ENCODE data around the gene C5orf15. TPM values are rescaled to one million over a fixed set of nuclear protein-coding genes. Genes with fewer than 3 reads are reported as not detected.
"Not testable (repeated sequence)": the region's sequence is repeated elsewhere in the genome, so short reads cannot be mapped to it uniquely, and the experiment has no call there.

The C5orf15 gene
- total RNA-seq, 1 donor from 2014 or later, result 26.4 TPM

GRCh38 chr5:133962131-133962530 lies 6.3 kb downstream of the C5orf15 start:
- no peak for DNase-seq

DNA sequence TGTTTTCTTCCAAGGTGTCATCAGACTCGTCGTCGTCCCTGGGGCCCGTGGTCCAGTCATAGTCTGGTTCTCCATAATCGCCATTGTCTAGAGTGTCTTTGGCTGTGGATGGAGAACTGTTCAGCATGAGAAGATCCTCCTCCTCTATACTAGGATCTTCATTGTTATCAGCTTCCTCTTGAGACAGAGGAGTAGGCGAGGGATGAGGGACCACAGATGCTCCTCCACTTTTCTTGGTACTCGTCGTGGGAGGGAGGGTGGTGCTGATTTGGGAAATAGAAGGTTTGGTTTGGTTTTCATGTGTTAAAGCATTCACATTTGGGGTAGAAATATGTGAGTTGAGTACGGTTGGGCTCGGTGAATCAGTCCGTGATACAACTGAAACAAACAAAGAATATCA lies 8.8 kb downstream of the C5orf15 start:
- no peak for DNase-seq

DNA sequence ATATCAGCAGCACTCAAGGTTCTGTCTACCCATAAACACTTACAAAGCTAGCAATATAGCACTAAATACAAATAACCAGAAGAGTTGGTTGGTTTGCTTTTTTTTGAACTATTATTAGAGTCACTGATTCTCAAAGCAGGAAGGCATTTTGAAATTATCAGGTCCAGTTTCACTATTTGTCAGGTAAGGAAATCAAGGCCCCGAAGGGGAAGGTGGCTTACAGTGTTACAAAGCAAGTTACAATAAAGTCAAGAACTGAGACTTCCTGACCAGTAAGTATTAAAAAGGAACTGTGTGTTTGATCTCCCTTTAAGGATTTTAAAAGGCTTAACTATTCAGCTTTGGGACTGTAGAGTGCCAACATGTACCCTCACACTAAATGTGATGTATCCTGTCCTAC lies 10.8 kb downstream of the C5orf15 start:
- DNase-seq, result no peak

DNA sequence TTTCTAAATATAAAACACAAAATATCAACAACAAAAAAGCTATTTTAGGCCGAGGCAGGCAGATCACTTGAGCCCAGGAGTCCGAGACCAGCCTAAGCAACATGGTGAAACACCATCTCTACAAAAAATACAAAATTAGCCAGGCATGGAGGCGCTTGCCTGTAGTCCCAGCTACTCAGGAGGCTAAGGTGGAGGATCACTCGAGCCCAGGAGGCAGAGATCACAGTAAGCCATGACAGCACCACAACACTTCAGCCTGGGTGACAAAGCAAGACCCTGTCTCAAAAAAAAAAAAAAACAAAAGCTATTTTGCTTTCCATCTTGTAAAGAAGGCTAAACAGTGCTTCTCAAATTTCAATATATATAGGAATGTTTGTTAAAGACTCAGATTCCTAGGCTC lies 11.3 kb downstream of the C5orf15 start:
- no peak for DNase-seq

DNA sequence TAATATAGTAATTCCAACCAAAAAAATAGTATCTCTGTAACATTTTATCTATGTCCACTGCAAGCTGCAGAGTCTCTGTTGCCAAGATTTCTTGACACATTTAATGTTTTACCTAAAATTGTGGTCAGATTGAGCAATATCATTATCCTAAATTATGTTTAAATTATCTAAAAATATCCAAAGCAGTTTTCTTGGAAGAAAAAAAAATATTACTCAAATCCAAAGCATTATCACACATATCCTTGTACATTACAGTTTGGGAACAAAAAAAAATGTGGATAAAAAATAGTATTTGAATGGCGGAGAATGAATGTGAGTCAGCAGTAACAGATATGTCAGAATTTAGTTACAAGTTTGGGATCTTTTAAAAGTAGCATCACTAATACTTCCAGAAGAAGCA lies 12.2 kb downstream of the C5orf15 start:
- DNase-seq, result not testable (repeated sequence)

DNA sequence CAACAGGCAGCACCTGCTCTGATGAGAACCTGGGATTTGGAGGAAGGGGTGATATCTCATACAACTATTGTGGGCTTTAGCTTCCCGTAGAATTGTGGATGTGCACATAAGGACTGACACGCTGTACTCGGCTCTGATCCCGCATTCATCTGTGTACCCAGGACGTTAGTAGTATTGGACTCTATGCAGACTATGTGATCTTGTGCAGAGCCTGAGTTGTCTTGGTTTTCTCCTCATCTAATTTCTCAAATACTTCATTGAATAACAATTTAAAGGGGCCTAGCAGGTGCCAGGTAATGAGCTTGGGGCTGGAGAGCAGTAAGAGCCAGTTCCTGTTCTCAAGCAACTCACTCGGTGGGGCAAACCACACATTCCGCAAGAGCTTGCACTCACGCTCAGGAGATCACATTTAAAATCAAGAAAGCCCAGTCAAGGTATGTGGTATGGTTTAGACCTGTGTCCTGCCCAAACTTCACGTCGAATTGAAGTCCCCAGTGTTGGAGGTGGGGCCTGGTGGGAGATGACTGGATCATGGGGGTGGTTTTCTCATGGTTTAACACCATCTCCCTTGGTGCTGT lies 14.8 kb downstream of the C5orf15 start:
- no peak for DNase-seq

DNA sequence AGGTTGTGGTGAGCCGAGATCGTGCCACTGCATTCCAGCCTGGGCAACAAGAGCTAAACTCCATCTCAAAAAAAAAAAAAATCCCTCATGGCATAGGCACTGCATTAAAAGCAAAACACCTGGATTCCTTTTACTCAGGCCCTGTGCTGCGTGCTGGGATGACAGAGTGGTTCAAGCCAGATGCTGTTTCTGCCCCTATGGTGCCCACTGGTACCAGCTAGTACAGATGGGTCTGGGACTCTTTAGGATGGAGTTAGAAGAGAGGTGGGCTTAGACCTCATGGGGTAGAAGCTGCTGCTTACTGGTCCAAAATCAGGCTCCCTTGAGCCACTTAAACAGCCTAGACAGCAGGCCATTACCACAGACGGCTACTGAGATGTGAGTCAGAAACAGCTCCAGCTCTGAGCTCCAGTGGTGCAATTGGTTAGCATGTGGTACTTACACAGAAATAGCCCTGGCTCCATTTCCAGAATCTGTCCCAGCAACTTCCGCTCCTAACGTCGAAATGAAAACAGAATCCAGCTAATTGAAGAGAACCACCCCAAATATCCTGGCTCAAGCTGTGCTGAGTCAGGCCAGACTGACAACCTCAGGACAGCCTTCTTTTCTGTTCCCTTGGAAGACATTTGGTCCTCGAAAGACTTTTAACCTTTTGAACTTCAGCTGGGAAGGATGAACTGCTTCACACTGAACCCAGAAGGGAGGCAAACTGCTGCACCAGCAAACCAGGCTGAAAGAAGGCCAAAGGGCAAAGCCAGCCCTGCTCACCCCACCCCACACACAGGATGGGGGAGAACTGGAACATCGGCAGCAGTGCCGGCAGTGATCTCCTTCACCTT lies 15.5 kb downstream of the C5orf15 start:
- peak; percentile 77 for DNase-seq

DNA sequence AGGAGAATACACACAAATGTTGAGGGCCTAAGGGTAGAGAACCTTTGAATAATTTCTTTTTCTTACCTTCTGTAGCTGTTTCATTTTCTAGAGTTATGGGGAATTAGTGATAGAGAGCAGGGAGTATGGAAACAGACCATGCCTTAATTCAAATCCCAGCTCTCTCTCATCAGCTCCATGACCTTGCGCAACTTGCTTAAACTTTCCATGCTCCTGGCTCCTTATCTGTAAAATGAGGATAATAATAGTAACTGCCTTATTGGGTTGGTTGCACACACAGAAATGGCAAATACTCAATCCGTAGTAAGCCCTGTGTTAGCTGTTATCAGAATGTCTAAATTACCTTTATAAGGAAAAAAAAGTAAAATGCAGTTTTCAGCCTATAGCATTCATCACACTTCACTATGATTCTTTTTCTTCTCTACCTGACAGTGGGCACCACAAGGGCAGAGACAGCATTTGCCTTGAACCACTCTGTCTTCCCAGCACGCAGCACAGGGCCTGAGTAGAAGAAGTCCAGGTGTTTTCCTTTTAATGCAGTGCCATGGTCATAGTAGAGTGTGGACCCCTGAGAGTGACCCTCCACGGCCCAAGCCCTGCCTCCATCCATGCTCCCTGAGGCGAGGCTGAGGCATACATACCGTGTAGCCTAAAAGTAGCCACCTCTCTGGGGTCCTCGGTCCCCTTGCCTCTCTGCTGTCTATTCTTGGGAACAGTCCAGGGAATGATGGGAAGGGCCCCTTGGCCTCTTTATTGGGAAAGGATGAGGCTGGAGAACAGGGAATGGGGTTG lies 17.4 kb downstream of the C5orf15 start:
- no peak for DNase-seq

GRCh38 chr5:133948721-133949120 lies 19.7 kb downstream of the C5orf15 start:
- DNase-seq, result no peak

DNA sequence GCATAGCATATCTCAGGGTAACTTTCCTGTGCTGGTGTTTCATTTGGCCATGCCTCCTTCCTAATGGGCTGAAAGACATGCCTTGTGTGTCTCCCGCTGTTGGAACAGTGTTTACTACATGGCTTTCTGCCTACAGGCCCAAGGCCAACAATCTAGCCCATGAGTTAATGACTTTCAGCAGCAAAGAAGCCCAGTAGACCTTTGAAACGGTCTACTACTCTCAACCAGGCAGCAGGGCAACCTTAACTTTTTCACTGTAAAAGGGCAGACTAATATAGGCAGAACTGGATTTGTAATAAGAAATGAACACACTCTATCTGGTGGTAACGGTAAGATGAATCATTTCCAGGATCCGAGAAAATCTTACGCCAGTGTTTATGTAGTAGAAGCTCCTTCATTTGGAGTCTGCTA lies 21.0 kb downstream of the C5orf15 start:
- no peak for DNase-seq

DNA sequence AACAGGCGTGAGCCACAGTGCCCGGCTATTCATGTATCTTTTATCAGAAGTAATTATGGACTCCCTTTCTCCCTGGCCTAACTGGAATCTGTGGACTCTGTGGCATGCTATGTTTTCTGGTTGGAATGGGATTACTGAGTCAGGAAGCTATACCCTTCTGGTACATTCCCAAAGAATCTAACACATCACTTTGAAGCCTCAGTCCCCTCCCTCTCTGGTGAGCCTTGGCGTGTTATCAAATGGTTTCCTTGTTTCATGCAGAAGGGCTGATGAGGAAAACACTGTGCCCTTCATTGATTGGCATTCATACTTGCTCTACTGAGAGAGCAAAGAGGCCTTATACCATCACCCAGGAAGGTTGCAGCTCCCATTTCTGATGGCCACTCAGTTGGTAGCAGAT lies 22.9 kb downstream of the C5orf15 start:
- no peak for DNase-seq

DNA sequence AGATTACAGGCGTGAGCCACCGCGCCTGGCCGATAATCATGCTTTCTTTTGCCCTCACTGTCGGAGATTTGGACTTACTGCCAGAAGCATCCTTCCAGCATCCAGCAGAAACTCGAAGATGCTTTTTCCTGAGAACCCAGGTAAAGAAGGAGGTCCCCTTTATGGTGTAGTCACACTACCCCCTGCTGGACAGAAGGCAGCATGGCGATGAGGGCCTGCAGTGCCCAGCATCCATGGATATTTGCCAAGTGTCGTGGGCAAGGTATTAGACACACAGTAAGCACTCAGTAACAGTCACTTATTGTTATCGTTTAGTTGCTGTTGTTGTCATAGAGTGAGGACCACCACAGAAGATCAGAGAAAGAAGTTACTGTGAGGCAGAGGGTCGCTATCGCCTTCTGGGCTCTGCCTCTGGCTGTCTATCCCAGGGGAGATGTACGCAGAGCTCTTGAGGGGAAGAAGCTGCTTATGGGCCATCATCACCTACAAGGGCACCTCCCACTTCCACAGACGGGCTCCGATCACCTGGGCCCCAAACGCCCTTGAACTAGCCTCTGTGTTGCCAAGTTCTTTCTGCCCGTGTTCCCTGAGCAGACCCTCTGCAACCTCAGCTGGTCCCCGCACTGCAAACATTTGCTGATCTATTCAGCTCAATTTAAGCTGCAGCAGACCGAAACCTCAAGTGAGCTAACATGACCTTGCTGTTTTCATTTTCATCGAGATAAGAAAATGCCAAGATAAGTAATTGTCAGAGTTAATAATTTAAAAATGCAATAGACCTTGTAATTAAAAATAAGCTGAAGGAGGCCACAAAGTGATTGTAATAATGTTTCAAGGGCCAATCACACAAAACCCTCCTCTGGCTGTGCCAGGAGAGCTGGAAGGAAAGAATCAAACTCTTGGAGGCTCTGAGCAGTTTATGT lies 23.9 kb downstream of the C5orf15 start:
- DNase-seq, result peak; percentile 78

GRCh38 chr5:133943475-133943817 lies 25.0 kb downstream of the C5orf15 start:
- no peak for DNase-seq

- DNase-seq, result no peak
Measured at GRCh38 chr5:133942614-133943474, 25.6 kb downstream of the C5orf15 start.

DNA sequence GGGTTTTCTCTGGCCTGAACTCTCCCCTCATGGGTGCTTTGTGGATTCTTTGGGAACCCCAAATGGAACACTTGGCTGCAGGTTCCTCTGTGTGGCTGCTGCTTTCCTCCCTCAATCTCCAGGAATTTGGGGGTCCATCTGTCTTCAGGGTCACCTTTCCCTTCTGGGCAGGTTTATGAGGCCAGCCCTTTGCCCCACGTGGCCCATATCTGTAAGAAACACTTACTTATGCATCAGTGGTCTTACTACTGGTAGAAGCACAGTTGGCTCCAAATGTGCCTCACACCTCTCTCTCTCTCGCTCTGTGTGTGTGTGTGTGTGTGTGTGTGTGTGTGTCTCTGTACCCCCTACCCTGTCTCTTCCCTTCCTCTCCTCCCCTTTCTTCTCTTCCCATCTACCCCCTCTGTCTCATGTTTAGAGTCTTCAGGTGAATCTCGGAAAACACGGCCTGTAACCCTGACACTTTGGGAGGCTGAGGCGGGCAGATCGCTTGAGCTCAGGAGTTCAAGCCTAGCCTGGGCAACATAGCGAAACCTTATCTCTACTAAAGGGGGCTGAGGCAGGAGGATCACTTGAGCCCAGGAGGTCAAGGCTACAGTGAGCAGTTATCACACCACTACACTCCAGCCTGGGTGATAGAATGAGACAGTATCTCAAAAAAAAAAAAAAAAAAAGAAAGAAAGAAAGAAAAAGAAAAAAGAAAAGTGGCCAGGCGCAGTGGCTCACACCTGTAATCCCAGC lies 26.8 kb downstream of the C5orf15 start:
- no peak for DNase-seq

- DNase-seq, result no peak
Measured at GRCh38 chr5:133939668-133940067, 28.8 kb downstream of the C5orf15 start.

- DNase-seq, result peak; percentile 71
Measured at GRCh38 chr5:133938929-133939328, 29.5 kb downstream of the C5orf15 start.

DNA sequence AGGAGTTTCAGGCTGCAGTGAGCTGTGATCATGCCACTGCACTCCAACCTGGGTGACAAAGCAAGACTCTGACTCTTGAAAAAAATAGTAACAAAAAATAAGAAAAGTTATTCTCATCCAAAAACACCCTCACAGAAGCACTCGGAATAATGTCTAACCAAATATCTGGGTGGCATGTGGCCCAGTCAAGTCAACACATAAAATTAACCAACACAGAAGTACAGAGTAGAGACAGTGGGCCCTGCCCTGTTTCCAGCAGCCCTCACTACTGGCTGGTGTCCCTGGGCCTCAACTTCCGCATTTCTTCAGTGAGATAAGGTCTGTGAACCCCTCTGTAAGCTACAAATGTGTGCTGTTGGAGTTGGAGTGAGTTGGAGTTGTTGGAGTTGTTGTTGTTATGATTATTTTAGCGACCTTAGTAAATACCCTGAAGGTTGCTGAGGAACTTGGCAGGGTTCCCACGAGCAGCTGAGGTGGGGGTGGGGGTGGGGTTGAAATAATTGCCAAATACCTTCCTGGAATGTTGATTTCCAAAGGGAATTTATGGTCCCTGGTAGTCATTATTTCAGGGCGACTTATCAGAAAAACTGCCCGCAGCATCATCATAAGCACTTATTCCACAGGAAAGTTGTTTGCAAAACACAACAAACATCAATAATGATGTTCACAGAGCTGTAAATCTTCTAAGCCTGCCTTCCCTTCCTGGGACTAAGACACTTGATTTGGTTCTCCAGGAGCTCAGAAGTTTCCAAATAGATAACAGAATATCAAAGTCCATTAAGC lies 30.2 kb downstream of the C5orf15 start:
- peak; percentile 48 for DNase-seq

DNA sequence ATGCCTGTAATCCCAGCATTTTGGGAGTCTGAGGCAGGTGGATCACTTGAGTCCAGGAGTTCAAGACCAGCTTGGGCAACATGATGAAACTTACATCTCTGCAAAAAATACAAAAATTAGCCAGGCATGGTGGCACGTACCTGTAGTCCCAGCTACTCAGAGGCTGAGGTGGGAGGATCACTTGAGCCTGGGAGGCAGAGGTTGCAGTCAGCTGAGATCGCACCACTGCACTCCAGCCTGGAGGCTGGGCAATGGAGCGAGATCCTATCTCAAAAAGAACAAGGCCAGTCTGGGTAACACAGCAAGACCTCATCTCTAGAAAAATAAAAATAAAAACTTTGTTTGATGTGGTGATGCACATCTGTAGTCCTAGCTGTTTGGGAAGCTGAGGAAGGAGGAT lies 30.8 kb downstream of the C5orf15 start:
- not testable (repeated sequence) for DNase-seq

GRCh38 chr5:133936651-133937015 lies 31.8 kb downstream of the C5orf15 start:
- DNase-seq, result no peak

Data from dermis blood vessel endothelial cell (primary cell).